ENCODE data around the gene NUMA1. TPM values are rescaled to one million over a fixed set of nuclear protein-coding genes. Genes with fewer than 3 reads are reported as not detected.

NUMA1 gene
- total RNA-seq, 2 experiments from 2014 or later: 200 to 201 TPM

DNA sequence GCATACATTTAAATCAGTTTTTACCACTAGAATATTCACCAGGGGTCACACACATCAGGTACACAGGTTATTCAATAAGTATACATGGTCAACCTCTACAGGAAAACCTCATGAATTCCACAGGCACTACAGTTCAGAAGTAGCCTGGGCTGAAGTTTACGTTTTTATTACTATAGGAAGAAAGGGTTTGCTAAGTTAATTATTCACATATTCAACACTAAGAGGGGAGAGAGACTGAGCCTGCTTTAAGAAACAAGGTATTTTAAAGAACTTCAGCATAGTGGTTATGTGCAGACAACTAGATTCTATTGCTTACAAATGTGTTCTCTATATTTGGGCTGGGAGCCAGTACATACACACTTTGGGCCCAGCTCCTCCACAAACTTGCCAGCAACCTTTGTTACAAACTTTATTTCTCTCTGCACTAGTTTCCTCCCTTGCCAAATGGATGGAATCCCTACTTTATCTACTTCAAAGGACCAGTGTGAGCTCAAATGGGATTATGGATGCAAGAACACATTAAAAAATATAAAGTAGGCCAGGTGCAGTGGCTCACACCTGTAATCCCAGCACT, 49.8 kb downstream of the NUMA1 start:
- Mint-ChIP-seq H3K27me3 (no peaks in the 10 kb centered on the region), H3K4me1 (peaks cover 13% of the 10 kb centered on the region), H3K36me3 (ENCODE audit: low read depth) (peaks cover 42% of the 10 kb centered on the region), H3K9me3 (no peaks in the 10 kb centered on the region), H3K27ac (no peak overlapping the region), H3K4me3 (no peak overlapping the region)
- ChIA-PET CTCF (interaction anchor here (1.1 to 10.4 kb wide), 5 partner anchors 9 to 153 kb away, joined by 3 to 104 read pairs (median 10); no protein-coding TSS in a partner anchor), POLR2A (interaction anchor here (4.0 kb wide), 1 partner anchor 9 kb away, joined by 17 read pairs; no protein-coding TSS in a partner anchor)
- DNase-seq: no peak

DNA sequence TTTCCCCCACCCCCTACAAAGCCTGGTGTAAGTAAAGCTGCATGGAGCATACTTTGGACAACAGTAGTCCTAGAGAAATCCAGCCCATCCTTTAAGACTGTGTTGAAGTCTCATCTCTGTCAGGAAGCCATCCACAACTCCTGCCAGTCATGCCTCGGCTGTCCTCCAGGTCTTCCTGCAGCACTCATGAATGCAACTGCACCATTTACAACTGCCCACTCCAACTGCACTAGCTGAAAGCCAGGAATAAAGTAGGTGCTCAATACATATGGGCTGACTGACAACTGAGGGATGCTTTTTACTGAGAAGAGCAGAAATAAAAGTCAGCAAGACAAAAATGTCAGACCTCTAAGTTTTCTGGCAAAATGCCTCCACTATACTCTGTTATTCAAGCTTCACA, 54.3 kb downstream of the NUMA1 start:
- Mint-ChIP-seq H3K27me3 (no peaks in the 10 kb centered on the region), H3K27ac (peak overlapping the region; percentile 30), H3K4me3 (no peak overlapping the region), H3K9me3 (no peaks in the 10 kb centered on the region), H3K36me3 (ENCODE audit: low read depth) (peaks cover 60% of the 10 kb centered on the region), H3K4me1 (peaks cover 20% of the 10 kb centered on the region)
- no peak for DNase-seq
- POLR2A ChIA-PET: interaction anchor here (1.2 to 2.4 kb wide), 5 partner anchors 10 to 97 kb away, joined by 3 to 9 read pairs (median 6); partner anchors contain the start of genes RNF121 and XNDC1N
- CTCF ChIA-PET: interaction anchor here (0.5 to 10.4 kb wide), 13 partner anchors 12 to 212 kb away, joined by 3 to 104 read pairs (median 15); partner anchors contain the start of gene ANAPC15

DNA sequence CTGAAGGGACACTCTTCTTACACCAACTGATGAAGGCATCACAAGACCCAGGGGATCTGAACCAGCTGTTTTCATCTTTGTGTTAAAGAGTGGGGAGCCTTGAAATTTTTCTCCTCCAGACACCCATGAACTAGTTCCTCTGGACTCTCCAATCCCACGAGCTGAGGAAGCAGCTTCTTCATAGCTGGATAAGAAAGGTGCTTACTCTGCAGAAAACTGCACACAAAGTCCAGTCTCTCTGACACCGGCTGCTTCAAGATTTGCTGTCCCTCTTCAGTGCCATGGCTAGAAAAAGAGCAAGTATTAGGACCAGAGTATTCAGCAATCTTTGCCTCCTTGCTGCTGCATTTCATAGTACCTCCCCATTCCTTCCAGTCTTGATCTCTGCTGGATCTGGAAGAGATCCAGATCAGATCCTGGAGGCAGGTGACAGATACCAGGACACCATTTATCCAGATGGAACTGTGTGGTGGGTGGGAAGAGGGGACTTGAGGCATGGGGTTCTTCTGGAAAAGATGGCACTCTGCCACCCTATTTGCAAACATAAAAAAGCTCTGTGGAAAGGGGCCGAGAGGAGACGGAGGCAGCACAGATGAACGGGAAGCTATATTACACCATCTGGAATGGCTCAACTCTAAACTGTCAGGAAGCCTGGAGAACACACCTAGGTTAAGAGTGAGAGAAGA, 56.1 kb downstream of the NUMA1 start:
- no peaks in the 10 kb centered on the region for H3K9me3 Mint-ChIP-seq
- H3K36me3 Mint-ChIP-seq (ENCODE audit: low read depth): peaks cover 71% of the 10 kb centered on the region
- H3K27me3 Mint-ChIP-seq: no peaks in the 10 kb centered on the region
- no peak for DNase-seq
- ChIA-PET CTCF (interaction anchor here (0.6 to 10.4 kb wide), 25 partner anchors 10 to 407 kb away, joined by 3 to 104 read pairs (median 10); partner anchors contain the start of genes IL18BP and XNDC1N), POLR2A (interaction anchor here (1.1 to 2.4 kb wide), 4 partner anchors 11 to 78 kb away, joined by 3 to 8 read pairs (median 6); no protein-coding TSS in a partner anchor)
- H3K4me3 Mint-ChIP-seq: no peak overlapping the region
- no peak overlapping the region for H3K27ac Mint-ChIP-seq
- peaks cover 17% of the 10 kb centered on the region for H3K4me1 Mint-ChIP-seq

DNA sequence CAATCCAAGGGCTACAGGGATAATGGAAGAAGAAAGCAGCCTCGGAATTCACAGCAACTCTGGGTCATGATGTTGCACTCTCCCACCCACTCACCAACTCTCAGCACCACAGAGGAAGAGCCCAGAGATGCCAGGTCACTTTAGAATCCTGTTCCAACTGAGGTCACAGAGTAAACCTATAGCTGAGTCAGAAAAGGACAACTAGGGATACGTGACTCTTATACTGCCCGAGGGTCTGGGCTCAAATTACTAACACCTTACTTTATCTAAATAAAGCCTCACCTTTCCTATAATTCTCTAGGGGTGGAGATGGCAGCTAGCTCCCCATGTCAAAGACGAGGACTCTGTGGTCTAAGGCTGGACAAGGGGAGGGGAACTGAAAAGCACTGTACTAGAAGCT, 57.0 kb downstream of the NUMA1 start:
- Mint-ChIP-seq H3K27ac (no peak overlapping the region), H3K27me3 (no peaks in the 10 kb centered on the region), H3K4me1 (peaks cover 17% of the 10 kb centered on the region), H3K4me3 (no peak overlapping the region), H3K9me3 (no peaks in the 10 kb centered on the region), H3K36me3 (ENCODE audit: low read depth) (peaks cover 73% of the 10 kb centered on the region)
- CTCF ChIA-PET: interaction anchor here (2.2 to 10.4 kb wide), 3 partner anchors 41 to 121 kb away, joined by 10 to 104 read pairs (median 74); no protein-coding TSS in a partner anchor
- DNase-seq: no peak
- POLR2A ChIA-PET: interaction anchor here (1.1 kb wide), 1 partner anchor 10 kb away, joined by 3 read pairs; no protein-coding TSS in a partner anchor

DNA sequence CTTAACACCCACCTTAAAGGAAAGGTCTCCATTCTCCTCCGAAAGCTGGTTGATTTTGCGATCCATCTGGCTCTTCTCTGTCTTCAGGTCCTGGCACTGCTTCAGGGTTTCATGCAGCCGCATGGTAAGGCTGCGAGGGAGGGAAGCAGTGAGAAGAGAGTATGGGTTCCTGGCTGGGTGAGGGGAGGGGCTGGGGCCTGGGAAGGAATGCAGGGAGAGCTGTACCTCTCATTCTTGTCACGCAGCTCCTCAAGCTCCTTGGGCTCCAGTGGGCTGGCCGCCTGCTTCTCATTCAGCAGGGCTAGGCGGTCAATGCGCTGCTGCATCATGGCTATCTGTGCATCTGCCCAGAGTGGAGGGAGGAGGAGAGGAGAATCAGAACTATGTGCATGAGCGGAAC, 62.2 kb downstream of the NUMA1 start:
- CTCF ChIA-PET: no interaction called here
- H3K27me3 Mint-ChIP-seq: no peaks in the 10 kb centered on the region
- no peak overlapping the region for H3K4me3 Mint-ChIP-seq
- POLR2A ChIA-PET: interaction anchor here (1.4 to 1.8 kb wide), 2 partner anchors 90 to 95 kb away, joined by 3 to 4 read pairs; partner anchors contain the start of genes RNF121 and XNDC1N
- no peak for DNase-seq
- H3K36me3 Mint-ChIP-seq (ENCODE audit: low read depth): peaks cover 86% of the 10 kb centered on the region
- no peaks in the 10 kb centered on the region for H3K9me3 Mint-ChIP-seq
- H3K27ac Mint-ChIP-seq: no peak overlapping the region
- H3K4me1 Mint-ChIP-seq: no peaks in the 10 kb centered on the region

DNA sequence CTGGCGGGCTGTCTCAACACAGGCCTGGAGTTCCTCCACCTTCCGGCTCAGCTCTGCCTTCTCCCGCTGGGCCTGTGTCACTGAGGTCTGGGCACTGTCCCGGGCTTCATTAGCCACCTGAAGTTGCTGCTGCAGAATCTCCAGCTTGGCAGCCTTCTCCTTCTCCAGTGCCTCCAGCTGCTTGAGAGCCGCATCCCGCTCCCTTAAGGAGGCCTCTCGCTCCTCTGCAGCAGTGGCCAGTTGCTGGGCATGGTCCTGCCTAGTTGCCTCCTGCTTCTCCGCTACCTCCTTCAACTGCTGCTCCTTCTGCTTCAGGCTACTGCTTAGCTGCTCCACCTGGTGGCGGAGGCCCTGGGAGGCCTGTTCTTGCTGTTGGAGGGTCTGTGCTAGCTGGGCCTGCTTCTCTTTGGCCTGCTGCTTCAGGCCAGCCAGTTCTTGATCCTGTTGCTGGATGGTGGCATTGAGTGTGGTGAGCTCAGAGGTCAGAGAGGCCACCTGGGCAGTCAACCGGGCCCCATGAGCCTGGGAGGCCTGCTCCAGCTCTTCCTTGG, 64.8 kb downstream of the NUMA1 start:
- DNase-seq: no peak
- H3K36me3 Mint-ChIP-seq (ENCODE audit: low read depth): peaks cover 84% of the 10 kb centered on the region
- H3K4me3 Mint-ChIP-seq: no peak overlapping the region
- CTCF ChIA-PET: interaction anchor here (1.1 to 5.8 kb wide), 4 partner anchors 10 to 223 kb away, joined by 4 to 30 read pairs (median 12); no protein-coding TSS in a partner anchor
- H3K4me1 Mint-ChIP-seq: no peaks in the 10 kb centered on the region
- H3K27me3 Mint-ChIP-seq: no peaks in the 10 kb centered on the region
- H3K27ac Mint-ChIP-seq: no peak overlapping the region
- H3K9me3 Mint-ChIP-seq: no peaks in the 10 kb centered on the region
- POLR2A ChIA-PET: no interaction called here

DNA sequence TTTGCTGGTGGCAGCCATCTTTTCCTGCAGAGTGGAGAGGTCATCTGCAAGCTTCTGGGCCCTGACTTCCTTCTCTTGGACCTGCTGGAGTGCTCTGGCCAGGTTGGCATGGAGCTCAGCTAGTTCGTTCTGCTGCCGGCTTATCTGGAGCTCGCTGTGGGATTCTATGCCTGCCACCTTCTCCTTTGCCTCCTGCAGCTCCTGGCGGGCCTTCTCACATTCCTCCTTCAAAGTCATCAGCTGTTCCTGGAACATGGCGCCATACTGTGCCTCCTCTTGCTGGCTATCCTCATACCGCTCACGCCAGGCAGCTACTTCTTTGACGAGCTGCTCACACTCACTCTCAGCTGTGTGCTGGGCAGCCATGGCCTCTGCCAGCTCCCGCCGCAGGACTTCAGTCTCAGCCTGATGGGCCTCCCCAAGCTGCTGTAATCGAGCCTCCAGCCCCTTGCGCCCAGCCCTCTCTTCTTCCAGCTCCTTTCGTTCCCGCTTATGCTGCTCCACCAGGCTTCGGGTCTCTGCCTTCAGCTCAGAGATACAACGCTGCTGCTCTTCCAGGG, 65.5 kb downstream of the NUMA1 start:
- Mint-ChIP-seq H3K36me3 (ENCODE audit: low read depth) (peaks cover 80% of the 10 kb centered on the region), H3K4me1 (no peaks in the 10 kb centered on the region), H3K27ac (no peak overlapping the region), H3K27me3 (no peaks in the 10 kb centered on the region), H3K4me3 (no peak overlapping the region), H3K9me3 (no peaks in the 10 kb centered on the region)
- POLR2A ChIA-PET: no interaction called here
- CTCF ChIA-PET: interaction anchor here (1.1 to 5.8 kb wide), 4 partner anchors 11 to 224 kb away, joined by 4 to 30 read pairs (median 12); no protein-coding TSS in a partner anchor
- no peak for DNase-seq

DNA sequence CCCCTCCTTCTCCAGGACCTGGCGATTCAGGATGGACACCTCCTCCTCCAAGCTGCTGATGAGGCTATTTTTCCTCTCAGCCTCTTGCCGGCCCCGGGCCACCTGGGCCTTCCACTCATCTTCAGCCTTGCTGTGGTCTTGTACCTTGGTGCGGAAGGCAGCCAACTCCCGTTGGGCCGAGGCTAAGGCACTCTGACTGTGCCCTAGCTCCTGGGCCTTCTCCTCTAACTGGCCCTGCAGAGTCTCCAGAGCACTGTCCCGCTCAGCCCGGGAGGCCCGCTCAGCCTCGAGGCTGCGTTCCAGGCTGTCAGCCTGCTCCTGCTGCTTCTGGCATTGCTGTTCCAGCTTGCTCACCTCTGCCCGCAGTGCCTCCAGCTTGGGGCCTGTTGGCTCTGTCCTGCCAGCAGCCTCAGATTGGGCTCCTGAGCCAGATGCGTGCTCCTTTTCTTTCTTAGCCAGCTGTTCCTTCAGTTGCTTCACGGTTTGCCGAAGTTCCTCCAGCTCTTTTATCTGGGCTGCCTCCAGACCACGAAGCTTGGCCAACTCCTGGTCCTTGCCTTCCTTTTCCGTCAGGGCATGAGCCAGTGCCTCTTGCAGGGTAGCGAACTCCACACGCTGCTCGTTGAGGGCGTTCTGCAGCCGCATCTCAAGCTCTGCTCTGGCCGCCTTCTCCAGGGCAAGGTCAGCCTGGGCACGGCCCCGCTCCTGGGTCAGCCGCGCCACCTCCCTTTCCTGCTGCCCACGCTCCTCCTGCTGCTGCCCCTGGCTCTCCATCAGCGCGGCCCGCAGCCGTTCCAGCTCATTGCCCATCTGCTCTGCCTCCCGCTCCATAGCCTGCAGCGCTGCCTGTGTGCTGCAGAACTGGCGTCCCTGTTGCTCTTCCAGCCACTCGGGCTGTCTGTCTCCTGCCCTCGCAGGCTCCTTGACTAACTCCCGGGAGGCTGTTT, 66.3 kb downstream of the NUMA1 start:
- H3K36me3 Mint-ChIP-seq (ENCODE audit: low read depth): peaks cover 78% of the 10 kb centered on the region
- no peak overlapping the region for H3K4me3 Mint-ChIP-seq
- POLR2A ChIA-PET: interaction anchor here (1.2 to 2.0 kb wide), 2 partner anchors 9 to 14 kb away, joined by 3 to 6 read pairs; no protein-coding TSS in a partner anchor

DNA sequence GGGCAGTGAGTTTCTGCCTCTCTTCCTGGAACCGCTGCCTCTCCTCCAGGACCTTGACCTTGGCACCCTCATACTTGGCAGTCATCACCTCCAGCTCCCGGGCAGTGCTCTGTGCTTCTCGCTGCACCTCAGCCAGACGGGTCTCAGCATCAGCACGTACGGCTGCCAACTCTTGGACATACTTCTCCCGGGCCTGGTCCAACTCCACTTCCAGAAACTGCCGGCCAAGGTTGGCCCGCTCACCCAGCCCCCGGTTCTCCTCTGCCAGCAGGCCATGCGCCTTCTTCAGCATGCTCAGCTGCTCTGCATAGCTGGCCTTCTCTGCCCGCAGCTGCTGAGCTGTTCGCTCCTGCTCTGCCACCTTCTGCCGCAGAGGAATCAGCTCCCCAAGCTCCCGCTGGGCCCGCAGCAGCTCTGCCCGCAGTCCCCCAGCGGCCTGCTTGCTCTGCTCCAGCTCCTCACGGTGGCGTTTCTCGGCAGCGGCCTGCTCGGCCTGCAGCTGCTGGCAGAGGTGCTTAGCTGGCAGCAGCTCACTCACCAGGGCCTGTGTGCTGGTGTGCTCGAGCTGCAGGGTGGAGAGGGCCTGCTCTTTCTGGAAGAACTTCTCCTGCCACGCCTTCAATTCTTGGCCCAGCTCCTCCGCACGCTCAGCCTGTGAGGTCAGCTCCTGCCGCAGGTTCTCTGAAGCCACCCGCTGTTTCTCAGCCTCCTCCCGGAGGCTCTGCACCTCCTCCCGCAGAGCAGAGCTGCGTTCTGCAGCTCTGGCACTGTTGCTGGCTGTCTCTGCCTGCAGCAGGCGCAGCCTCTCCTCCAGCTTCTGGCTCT, 67.2 kb downstream of the NUMA1 start:
- Mint-ChIP-seq H3K4me3 (no peak overlapping the region), H3K27me3 (no peaks in the 10 kb centered on the region), H3K36me3 (ENCODE audit: low read depth) (peaks cover 78% of the 10 kb centered on the region), H3K27ac (no peak overlapping the region), H3K9me3 (no peaks in the 10 kb centered on the region), H3K4me1 (no peaks in the 10 kb centered on the region)
- CTCF ChIA-PET: interaction anchor here (1.1 to 5.8 kb wide), 3 partner anchors 9 to 34 kb away, joined by 4 to 30 read pairs (median 7); no protein-coding TSS in a partner anchor
- DNase-seq: no peak
- POLR2A ChIA-PET: interaction anchor here (1.2 to 2.0 kb wide), 2 partner anchors 10 to 13 kb away, joined by 3 to 6 read pairs; no protein-coding TSS in a partner anchor

More for the DNA sequence above, 66.3 kb downstream of the NUMA1 start:
- Mint-ChIP-seq H3K4me1 (no peaks in the 10 kb centered on the region), H3K27me3 (no peaks in the 10 kb centered on the region), H3K27ac (no peak overlapping the region), H3K9me3 (no peaks in the 10 kb centered on the region)
- DNase-seq: no peak
- CTCF ChIA-PET: interaction anchor here (1.1 to 5.8 kb wide), 5 partner anchors 8 to 225 kb away, joined by 4 to 30 read pairs (median 7); no protein-coding TSS in a partner anchor

DNA sequence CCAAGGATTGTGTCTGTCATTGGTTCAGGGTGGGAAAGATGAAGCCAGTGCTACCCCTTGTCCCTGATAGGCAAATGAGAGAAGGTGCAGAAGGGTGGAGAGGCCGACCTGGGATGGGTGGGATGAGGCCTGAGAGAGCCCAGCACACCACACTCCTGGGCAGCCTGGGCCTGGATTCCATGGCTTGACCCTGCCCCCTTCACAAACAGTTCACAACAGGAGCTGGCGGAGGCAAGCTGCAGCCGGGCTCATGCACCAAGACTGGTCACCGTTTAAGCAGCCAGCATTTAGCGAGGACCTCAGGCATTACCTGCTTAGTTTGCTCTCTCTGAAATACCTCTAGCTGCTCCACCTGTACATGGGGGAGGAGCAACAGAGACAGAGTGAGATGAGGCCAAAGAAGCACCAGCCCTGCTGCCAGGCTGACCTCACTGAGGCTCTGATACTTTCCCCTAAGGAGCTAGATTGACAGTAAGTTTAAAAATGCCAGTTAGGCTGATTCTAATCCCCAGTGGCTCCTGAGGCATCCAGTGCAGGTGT, 68.2 kb downstream of the NUMA1 start:
- no peak overlapping the region for H3K4me3 Mint-ChIP-seq
- ChIA-PET CTCF (interaction anchor here (5.8 kb wide), 1 partner anchor 13 kb away, joined by 30 read pairs; no protein-coding TSS in a partner anchor), POLR2A (interaction anchor here (2.0 kb wide), 1 partner anchor 12 kb away, joined by 6 read pairs; no protein-coding TSS in a partner anchor)
- H3K27me3 Mint-ChIP-seq: no peaks in the 10 kb centered on the region
- no peaks in the 10 kb centered on the region for H3K9me3 Mint-ChIP-seq
- no peak for DNase-seq
- no peak overlapping the region for H3K27ac Mint-ChIP-seq
- peaks cover 77% of the 10 kb centered on the region for H3K36me3 Mint-ChIP-seq (ENCODE audit: low read depth)
- no peaks in the 10 kb centered on the region for H3K4me1 Mint-ChIP-seq
